RWPE1 (cell line): ENCODE data around the gene KLHL8.

ENCODE experiments used
- CTCF ChIA-PET: fragments of 350-600 bp; sonication (Branson Sonifier 250); formaldehyde crosslinking; extraction: SDS; loops from one replicate; lab custom pipeline; 2021; lab: Yijun Ruan, JAX
- POLR2A ChIA-PET: fragments of 400-600 bp; formaldehyde crosslinking; extraction: SDS; loops from one replicate; lab custom pipeline; 2020; ENCODE audit warnings: antibody characterized with exemption; ENCODE audit not compliant: low non-redundant PET; lab: Yijun Ruan, JAX
- DNase-seq: peaks from one replicate; pipeline ENCODE4 v3.0.0; 2012; ENCODE audit warnings: low spot score
- H3K27ac ChIP-seq: fragments of 450-650 bp; 2 replicates; pipeline ENCODE4 v1.5.1; 2017
- CTCF ChIP-seq: fragments of 450-650 bp; conservative IDR thresholded peaks from 2 replicates; pipeline ENCODE4 v1.5.1; 2017; ENCODE audit warnings: low read depth, mild to moderate bottlenecking

The KLHL8 gene

GRCh38 chr4:87193958-87194675 is 26.3 kb downstream of the KLHL8 start:
- ChIA-PET CTCF (interaction anchor here (1.0 kb wide), 1 partner anchor 15 kb away, joined by 3 read pairs; no protein-coding TSS in a partner anchor), POLR2A (no interaction called here)
- DNase-seq, result no peak
- H3K27ac ChIP-seq, result no peak overlapping the region
- TF ChIP-seq CTCF, result no peak

- no peak overlapping the region for H3K27ac ChIP-seq
- CTCF ChIA-PET, result interaction anchor here (0.5 to 0.6 kb wide), 2 partner anchors 12 to 498 kb away, joined by 3 to 7 read pairs; no protein-coding TSS in a partner anchor
- TF ChIP-seq CTCF, result no peak
- POLR2A ChIA-PET, result no interaction called here
- no peak for DNase-seq
These were observed 28.1 kb downstream of the KLHL8 start for GRCh38 chr4:87192145-87192919.

GRCh38 chr4:87188932-87189331 is 31.5 kb downstream of the KLHL8 start:
- H3K27ac ChIP-seq, result no peak overlapping the region
- TF ChIP-seq CTCF, result no peak
- DNase-seq, result no peak
- POLR2A ChIA-PET, result no interaction called here
- CTCF ChIA-PET, result interaction anchor here (0.7 kb wide), 2 partner anchors 9 to 31 kb away, joined by 3 to 6 read pairs; no protein-coding TSS in a partner anchor

GRCh38 chr4:87188048-87188447 is 32.4 kb downstream of the KLHL8 start:
- no peak overlapping the region for H3K27ac ChIP-seq
- no peak for TF ChIP-seq CTCF
- POLR2A ChIA-PET, result no interaction called here
- no peak for DNase-seq
- CTCF ChIA-PET, result no interaction called here

- ChIA-PET POLR2A (no interaction called here), CTCF (interaction anchor here (0.6 kb wide), 1 partner anchor 239 kb away, joined by 4 read pairs; no protein-coding TSS in a partner anchor)
- DNase-seq, result no peak
These were observed 35.1 kb downstream of the KLHL8 start for GRCh38 chr4:87185146-87185870.

More at GRCh38 chr4:87185146-87185870, 35.1 kb downstream of the KLHL8 start:
- no peak for TF ChIP-seq CTCF
- no peak overlapping the region for H3K27ac ChIP-seq
